Neural cell (in vitro differentiated cells): ENCODE measurements around the gene CRLF1. TPM values are rescaled to one million over a fixed set of nuclear protein-coding genes. Genes with fewer than 3 reads are reported as not detected.

ENCODE experiments used
- H2AFZ ChIP-seq: fragments of 200-600, 300-800 bp; sonication (generic), shearing (Covaris generic); 2 replicates; pipeline ENCODE4 v1.6.0; 2014; ENCODE audit warnings: low read depth, mild to moderate bottlenecking, antibody characterized with exemption, low read length, moderate library complexity
- H3F3A ChIP-seq: fragments of 200-600 bp; shearing (Covaris generic); 2 replicates; pipeline ENCODE4 v1.6.1; 2016; ENCODE audit warnings: mild to moderate bottlenecking, moderate library complexity, mixed read lengths, antibody characterized with exemption, low read length; ENCODE audit not compliant: insufficient read depth, poor library complexity, severe bottlenecking
- H3K27ac ChIP-seq: fragments of 200-600, 300-800 bp; sonication (generic), shearing (Covaris generic); 2 replicates; pipeline ENCODE4 v1.5.1; 2014; ENCODE audit warnings: mild to moderate bottlenecking, low read length, moderate library complexity
- H3K27me3 ChIP-seq: fragments of 300-800, 200-600 bp; sonication (generic), shearing (Covaris generic); 2 replicates; pipeline ENCODE4 v1.6.0; 2014; ENCODE audit warnings: mild to moderate bottlenecking, low read depth, low read length, moderate library complexity; ENCODE audit not compliant: insufficient read depth
- H3K36me3 ChIP-seq: fragments of 300-800, 200-600 bp; sonication (generic), shearing (Covaris generic); 2 replicates; pipeline ENCODE4 v1.5.1; 2014; ENCODE audit warnings: mild to moderate bottlenecking, antibody characterized with exemption, low read length, moderate library complexity; ENCODE audit not compliant: insufficient read depth
- H3K4me2 ChIP-seq: fragments of 300-800, 200-600 bp; sonication (generic), shearing (Covaris generic); 2 replicates; pipeline ENCODE4 v1.6.0; 2014; ENCODE audit warnings: mild to moderate bottlenecking, low read length
- H3K4me3 ChIP-seq: fragments of 300-800, 200-600 bp; sonication (generic), shearing (Covaris generic); 2 replicates; pipeline ENCODE4 v1.5.1; 2014; ENCODE audit warnings: mild to moderate bottlenecking, low read length, moderate library complexity
- H3K79me2 ChIP-seq: fragments of 200-600 bp; shearing (Covaris generic); replicated peaks from 2 replicates; pipeline ENCODE4 v1.6.0; 2014; ENCODE audit warnings: mild to moderate bottlenecking, low read length, moderate library complexity; ENCODE audit not compliant: insufficient read depth
- H3K9ac ChIP-seq: fragments of 300-800, 200-600 bp; sonication (generic), shearing (Covaris generic); 2 replicates; pipeline ENCODE4 v1.6.1; 2016; ENCODE audit warnings: mild to moderate bottlenecking, low read length, mixed read lengths
- H3K9me2 ChIP-seq: fragments of 200-600 bp; shearing (Covaris generic); 2 replicates; pipeline ENCODE4 v1.6.1; 2016; ENCODE audit warnings: mild to moderate bottlenecking, low read length, mixed read lengths; ENCODE audit not compliant: insufficient read depth
- H3K9me3 ChIP-seq: fragments of 200-600, 300-800 bp; sonication (generic), shearing (Covaris generic); 2 replicates; pipeline ENCODE4 v1.6.1; 2016; ENCODE audit warnings: mild to moderate bottlenecking, mixed run types, low read length, moderate library complexity, mixed read lengths
- H4K20me1 ChIP-seq: fragments of 200-600 bp; shearing (Covaris generic); 2 replicates; pipeline ENCODE4 v1.6.1; 2016; ENCODE audit warnings: mild to moderate bottlenecking, mixed run types; ENCODE audit not compliant: insufficient read depth
- CTCF ChIP-seq: fragments of 450-650 bp; IDR thresholded peaks from 2 replicates; pipeline ENCODE4 v1.5.1; 2014; ENCODE audit warnings: antibody characterized with exemption, mild to moderate bottlenecking, moderate library complexity; ENCODE audit not compliant: poor library complexity, severe bottlenecking
- EP300 ChIP-seq: fragments of 450-650 bp; conservative IDR thresholded peaks from 2 replicates; pipeline ENCODE4 v1.6.1; 2014; ENCODE audit warnings: antibody characterized with exemption, mild to moderate bottlenecking, moderate library complexity; ENCODE audit not compliant: poor library complexity, severe bottlenecking
- EZH2 ChIP-seq: fragments of 200-600, 300-800 bp; shearing (Covaris generic), sonication (generic); IDR thresholded peaks from 2 replicates; pipeline ENCODE4 v1.6.1; 2014; ENCODE audit warnings: antibody characterized with exemption, low read length, borderline replicate concordance, mild to moderate bottlenecking; ENCODE audit not compliant: insufficient read depth, poor library complexity, severe bottlenecking
- MXI1 ChIP-seq: fragments of 450-650 bp; conservative IDR thresholded peaks from 2 replicates; pipeline ENCODE4 v1.6.1; 2014; ENCODE audit warnings: antibody characterized with exemption, mild to moderate bottlenecking; ENCODE audit not compliant: poor library complexity, severe bottlenecking
- POLR2AphosphoS5 ChIP-seq: IDR thresholded peaks from 2 replicates; pipeline ENCODE4 v1.6.1; 2012
- RAD21 ChIP-seq: fragments of 450-650 bp; conservative IDR thresholded peaks from 2 replicates; pipeline ENCODE4 v1.6.1; 2014; ENCODE audit warnings: antibody characterized with exemption, mild to moderate bottlenecking, moderate library complexity
- REST ChIP-seq: IDR thresholded peaks from 2 replicates; pipeline ENCODE4 v1.6.1; 2012; ENCODE audit warnings: borderline replicate concordance
- SMC3 ChIP-seq: fragments of 450-650 bp; conservative IDR thresholded peaks from 2 replicates; pipeline ENCODE4 v1.6.1; 2014; ENCODE audit warnings: antibody characterized with exemption, mild to moderate bottlenecking, moderate library complexity; ENCODE audit not compliant: poor library complexity
- TAF1 ChIP-seq: IDR thresholded peaks from 2 replicates; pipeline ENCODE4 v1.6.1; 2012; ENCODE audit warnings: low read depth
- polyA plus RNA-seq: library from polyadenylated mRNA; depleted of rRNA; stranded (reverse); fragments of >200 nt; gene quantifications from 2 replicates; pipeline ENCODE4 v1.2.3, GENCODE V29; 2014

The CRLF1 gene
- polyA plus RNA-seq, 1 donor from 2014 or later = 14.2 TPM

DNA sequence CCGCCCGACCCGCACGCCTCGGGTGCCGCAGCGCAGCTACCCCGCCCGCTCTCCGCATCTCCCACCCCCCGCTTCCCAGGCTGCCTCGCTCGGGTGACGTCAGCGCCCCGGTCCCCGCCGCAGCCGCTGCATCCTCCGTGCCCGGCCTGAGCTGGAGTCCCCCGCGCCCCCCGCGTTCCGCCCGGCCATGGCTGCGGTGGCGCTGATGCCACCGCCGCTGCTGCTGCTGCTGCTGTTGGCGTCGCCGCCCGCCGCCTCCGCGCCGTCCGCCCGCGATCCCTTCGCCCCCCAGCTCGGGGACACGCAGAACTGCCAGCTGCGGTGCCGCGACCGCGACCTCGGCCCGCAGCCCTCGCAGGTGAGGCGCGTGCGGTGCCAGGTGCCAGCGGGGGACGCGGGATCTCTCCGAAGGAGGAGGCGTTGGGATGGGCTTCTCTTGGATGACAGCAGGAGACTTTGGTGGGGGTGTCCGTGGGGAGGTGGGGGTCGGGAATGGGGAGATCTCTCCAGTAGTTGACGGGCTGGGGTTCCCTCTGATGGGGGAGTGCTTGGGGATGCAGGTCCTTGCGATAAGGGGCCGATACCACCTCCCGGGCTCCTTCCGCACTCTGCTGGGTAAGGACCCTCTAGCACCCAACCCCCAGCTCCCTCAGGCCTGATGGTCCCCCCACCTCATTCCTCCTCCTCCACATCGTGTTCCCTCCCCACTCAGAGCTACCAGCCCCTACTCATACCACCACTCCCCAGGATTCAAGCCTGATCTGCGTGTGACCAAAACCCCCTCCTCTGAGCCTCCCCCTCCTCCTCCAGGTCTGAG, 6.4 kb upstream of the CRLF1 start, which contains the start of gene TMEM59L:
TSS of gene TMEM59L (plus strand) at position 99 of the 817 bp plus-strand sequence. CDS start at position 188, 89 bp downstream.
- H3K27me3 ChIP-seq = peaks cover 47% of the 10 kb centered on the region
- H2AFZ ChIP-seq = peak within 1 kb of the TSS; percentile 80
- H3K9ac ChIP-seq = peak within 1 kb of the TSS; percentile 93
- no peaks in the 10 kb centered on the region for H3K9me2 ChIP-seq
- no peaks in the 10 kb centered on the region for H3F3A ChIP-seq
- no peaks in the 10 kb centered on the region for H4K20me1 ChIP-seq
- no peaks in the 10 kb centered on the region for H3K36me3 ChIP-seq
- peak; percentile 61 for TF ChIP-seq SMC3
- TF ChIP-seq REST = no peak
- TF ChIP-seq TAF1 = no peak
- TF ChIP-seq EZH2 = no peak
- TF ChIP-seq MXI1 = peak; percentile 73
- peak; percentile 18 for TF ChIP-seq CTCF
- peak; percentile 54 for TF ChIP-seq RAD21
- TF ChIP-seq EP300 = peak; percentile 48
- peak; percentile 84 for TF ChIP-seq POLR2AphosphoS5
- H3K4me3 ChIP-seq = peak within 1 kb of the TSS; percentile 86
- H3K4me2 ChIP-seq = peak within 1 kb of the TSS; percentile 97
- H3K79me2 ChIP-seq = no peaks in the 10 kb centered on the region
- H3K9me3 ChIP-seq = no peaks in the 10 kb centered on the region
- H3K27ac ChIP-seq = peak within 1 kb of the TSS; percentile 64

- no peaks in the 10 kb centered on the region for H3K36me3 ChIP-seq
- H3K27ac ChIP-seq = peak overlapping the region; percentile 64
- H4K20me1 ChIP-seq = no peaks in the 10 kb centered on the region
- no peaks in the 10 kb centered on the region for H3K79me2 ChIP-seq
- H3K9me3 ChIP-seq = no peaks in the 10 kb centered on the region
- peak overlapping the region; percentile 97 for H3K4me2 ChIP-seq
- H3K4me3 ChIP-seq = peak overlapping the region; percentile 86
- no peaks in the 10 kb centered on the region for H3K9me2 ChIP-seq
- no peaks in the 10 kb centered on the region for H3F3A ChIP-seq
- peak overlapping the region; percentile 93 for H3K9ac ChIP-seq
- H3K27me3 ChIP-seq = peaks cover 55% of the 10 kb centered on the region
- peak overlapping the region; percentile 80 for H2AFZ ChIP-seq
- TF ChIP-seq EZH2 = no peak
- no peak for TF ChIP-seq POLR2AphosphoS5
- no peak for TF ChIP-seq EP300
- no peak for TF ChIP-seq REST
- no peak for TF ChIP-seq MXI1
- no peak for TF ChIP-seq CTCF
- TF ChIP-seq TAF1 = no peak
- no peak for TF ChIP-seq RAD21
- TF ChIP-seq SMC3 = no peak
These were observed 5.6 kb upstream of the CRLF1 start for GRCh38 chr19:18612051-18612771.
